ENCODE results near the gene MCOLN3. TPM values are rescaled to one million over a fixed set of nuclear protein-coding genes. Genes with fewer than 3 reads are reported as not detected.

MCOLN3 gene
- total RNA-seq, 1 experiment from 2014 or later = 10.1 TPM

- ChIA-PET CTCF (no interaction called here), POLR2A (ENCODE audit: unreplicated experiment) (no interaction called here)
- intact Hi-C loops (cut with micrococcal nuclease; ENCODE audit: unreplicated experiment) = no loop called here
- Histone ChIP-seq H3K9me2 (ENCODE audit: insufficient read depth) (no peaks in the 10 kb centered on the region), H3F3A (ENCODE audit: insufficient read depth, low read depth) (no peaks in the 10 kb centered on the region), H2AFZ (no peak overlapping the region), H3K36me3 (ENCODE audit: low read depth) (no peaks in the 10 kb centered on the region), H4K20me1 (ENCODE audit: insufficient read depth) (no peaks in the 10 kb centered on the region), H3K9me3 (ENCODE audit: insufficient read depth, low read depth) (no peaks in the 10 kb centered on the region), H3K4me2 (no peak overlapping the region), H3K27ac (no peak overlapping the region), H3K4me3 (no peak overlapping the region), H3K4me1 (replicated peaks; ENCODE audit: insufficient read depth) (0 out of 2 replicates have a peak, but pooled peaks cover 9% of the 10 kb centered on the region), H3K27me3 (ENCODE audit: insufficient read depth, low read depth) (no peaks in the 10 kb centered on the region), H3K79me2 (ENCODE audit: low read depth) (no peaks in the 10 kb centered on the region)
- BruUV-seq (replicated peaks) = no TSS peak
- no peak for TF ChIP-seq CTCF (conservative IDR thresholded peaks at IDR 0.05)
- TF ChIP-seq EZH2 (IDR thresholded peaks at IDR 0.05; ENCODE audit: low read depth) = no peak
- DNase-seq = no peak
Observed at GRCh38 chr1:85065550-85065949, 17.2 kb upstream of the MCOLN3 start.

GRCh38 chr1:85062425-85063026 is 14.2 kb upstream of the MCOLN3 start:
- CTCF ChIA-PET = no interaction called here
- POLR2A ChIA-PET (ENCODE audit: unreplicated experiment) = no interaction called here
- DNase-seq = no peak
- Histone ChIP-seq H3K79me2 (ENCODE audit: low read depth) (no peaks in the 10 kb centered on the region), H3K27me3 (ENCODE audit: insufficient read depth, low read depth) (no peaks in the 10 kb centered on the region), H3K27ac (no peak overlapping the region), H3K4me3 (peak overlapping the region; percentile 61), H3K4me1 (replicated peaks; ENCODE audit: insufficient read depth) (0 out of 2 replicates have a peak, but pooled peaks cover 9% of the 10 kb centered on the region), H3K9me2 (ENCODE audit: insufficient read depth) (no peaks in the 10 kb centered on the region), H4K20me1 (ENCODE audit: insufficient read depth) (no peaks in the 10 kb centered on the region), H3F3A (ENCODE audit: insufficient read depth, low read depth) (no peaks in the 10 kb centered on the region), H3K36me3 (ENCODE audit: low read depth) (no peaks in the 10 kb centered on the region), H3K4me2 (peak overlapping the region; percentile 89), H2AFZ (peak overlapping the region; percentile 88), H3K9me3 (ENCODE audit: insufficient read depth, low read depth) (no peaks in the 10 kb centered on the region)
- TF ChIP-seq CTCF (conservative IDR thresholded peaks at IDR 0.05) = no peak
- TF ChIP-seq EZH2 (IDR thresholded peaks at IDR 0.05; ENCODE audit: low read depth) = no peak
- no TSS peak for BruUV-seq (replicated peaks)
- intact Hi-C loops (cut with micrococcal nuclease; ENCODE audit: unreplicated experiment) = no loop called here

GRCh38 chr1:85061711-85062424 is 13.6 kb upstream of the MCOLN3 start:
- H3K79me2 ChIP-seq (ENCODE audit: low read depth) = no peaks in the 10 kb centered on the region
- H2AFZ ChIP-seq = peak overlapping the region; percentile 88
- no peaks in the 10 kb centered on the region for H3K9me3 ChIP-seq (ENCODE audit: insufficient read depth, low read depth)
- peak overlapping the region; percentile 89 for H3K4me2 ChIP-seq
- TF ChIP-seq CTCF (conservative IDR thresholded peaks at IDR 0.05) (no peak), EZH2 (IDR thresholded peaks at IDR 0.05; ENCODE audit: low read depth) (no peak)
- no peaks in the 10 kb centered on the region for H3K9me2 ChIP-seq (ENCODE audit: insufficient read depth)
- intact Hi-C loops (cut with micrococcal nuclease; ENCODE audit: unreplicated experiment) = no loop called here
- peak overlapping the region; percentile 61 for H3K4me3 ChIP-seq
- no peaks in the 10 kb centered on the region for H3F3A ChIP-seq (ENCODE audit: insufficient read depth, low read depth)
- no peaks in the 10 kb centered on the region for H3K27me3 ChIP-seq (ENCODE audit: insufficient read depth, low read depth)
- no TSS peak for BruUV-seq (replicated peaks)
- ChIA-PET CTCF (no interaction called here), POLR2A (ENCODE audit: unreplicated experiment) (no interaction called here)
- 0 out of 2 replicates have a peak, but pooled peaks cover 9% of the 10 kb centered on the region for H3K4me1 ChIP-seq (replicated peaks; ENCODE audit: insufficient read depth)
- H3K27ac ChIP-seq = no peak overlapping the region
- H4K20me1 ChIP-seq (ENCODE audit: insufficient read depth) = no peaks in the 10 kb centered on the region
- H3K36me3 ChIP-seq (ENCODE audit: low read depth) = no peaks in the 10 kb centered on the region
- DNase-seq = peak; percentile 88 to 92

All from PC-9 (cell line).